ENCODE measurements around the gene INO80E. TPM values are rescaled to one million over a fixed set of nuclear protein-coding genes. Genes with fewer than 3 reads are reported as not detected.

Gene INO80E
- total RNA-seq, 1 donor from 2014 or later: 93.6 TPM

DNA sequence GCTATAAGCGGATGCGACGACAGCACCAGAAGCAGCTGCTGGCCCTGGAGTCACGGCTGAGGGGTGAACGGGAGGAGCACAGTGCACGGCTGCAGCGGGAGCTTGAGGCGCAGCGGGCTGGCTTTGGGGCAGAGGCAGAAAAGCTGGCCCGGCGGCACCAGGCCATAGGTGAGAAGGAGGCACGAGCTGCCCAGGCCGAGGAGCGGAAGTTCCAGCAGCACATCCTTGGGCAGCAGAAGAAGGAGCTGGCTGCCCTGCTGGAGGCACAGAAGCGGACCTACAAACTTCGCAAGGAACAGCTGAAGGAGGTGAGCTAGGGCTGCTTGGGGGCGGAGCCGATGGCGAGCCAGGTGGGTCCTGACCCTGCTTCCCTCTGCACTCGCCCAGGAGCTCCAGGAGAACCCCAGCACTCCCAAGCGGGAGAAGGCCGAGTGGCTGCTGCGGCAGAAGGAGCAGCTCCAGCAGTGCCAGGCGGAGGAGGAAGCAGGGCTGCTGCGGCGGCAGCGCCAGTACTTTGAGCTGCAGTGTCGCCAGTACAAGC lies 10.7 kb upstream of the INO80E start:
- TF ChIP-seq, protein P1, sequence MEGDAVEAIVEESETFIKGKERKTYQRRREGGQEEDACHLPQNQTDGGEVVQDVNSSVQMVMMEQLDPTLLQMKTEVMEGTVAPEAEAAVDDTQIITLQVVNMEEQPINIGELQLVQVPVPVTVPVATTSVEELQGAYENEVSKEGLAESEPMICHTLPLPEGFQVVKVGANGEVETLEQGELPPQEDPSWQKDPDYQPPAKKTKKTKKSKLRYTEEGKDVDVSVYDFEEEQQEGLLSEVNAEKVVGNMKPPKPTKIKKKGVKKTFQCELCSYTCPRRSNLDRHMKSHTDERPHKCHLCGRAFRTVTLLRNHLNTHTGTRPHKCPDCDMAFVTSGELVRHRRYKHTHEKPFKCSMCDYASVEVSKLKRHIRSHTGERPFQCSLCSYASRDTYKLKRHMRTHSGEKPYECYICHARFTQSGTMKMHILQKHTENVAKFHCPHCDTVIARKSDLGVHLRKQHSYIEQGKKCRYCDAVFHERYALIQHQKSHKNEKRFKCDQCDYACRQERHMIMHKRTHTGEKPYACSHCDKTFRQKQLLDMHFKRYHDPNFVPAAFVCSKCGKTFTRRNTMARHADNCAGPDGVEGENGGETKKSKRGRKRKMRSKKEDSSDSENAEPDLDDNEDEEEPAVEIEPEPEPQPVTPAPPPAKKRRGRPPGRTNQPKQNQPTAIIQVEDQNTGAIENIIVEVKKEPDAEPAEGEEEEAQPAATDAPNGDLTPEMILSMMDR (IDR thresholded peaks at IDR 0.05): no peak
- Mint-ChIP-seq H3K36me3 (ENCODE audit: low read depth) (peaks cover 88% of the 10 kb centered on the region), H3K9me3 (no peaks in the 10 kb centered on the region), H3K27ac (no peak overlapping the region), H3K27me3 (no peaks in the 10 kb centered on the region), H3K4me1 (no peaks in the 10 kb centered on the region), H3K4me3 (no peak overlapping the region)
- DNase-seq (no peak), ATAC-seq (ENCODE audit: low read depth) (no peak)
- ChIA-PET CTCF (no interaction called here), POLR2A (interaction anchor here (0.6 to 1.1 kb wide), 2 partner anchors 8 to 9 kb away, joined by 3 to 11 read pairs; no protein-coding TSS in a partner anchor)
- intact Hi-C loops (cut with micrococcal nuclease): no loop called here

DNA sequence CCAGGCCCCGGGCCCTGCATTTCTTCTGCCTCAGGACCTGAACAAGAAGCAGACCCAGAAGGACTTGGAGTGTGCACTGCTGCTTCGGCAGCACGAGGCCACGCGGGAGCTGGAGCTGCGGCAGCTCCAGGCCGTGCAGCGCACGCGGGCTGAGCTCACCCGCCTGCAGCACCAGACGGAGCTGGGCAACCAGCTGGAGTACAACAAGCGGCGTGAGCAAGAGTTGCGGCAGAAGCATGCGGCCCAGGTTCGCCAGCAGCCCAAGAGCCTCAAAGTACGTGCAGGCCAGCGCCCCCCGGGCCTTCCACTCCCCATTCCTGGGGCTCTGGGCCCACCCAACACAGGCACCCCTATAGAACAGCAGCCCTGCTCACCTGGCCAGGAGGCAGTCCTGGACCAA lies 9.8 kb upstream of the INO80E start:
- Mint-ChIP-seq H3K36me3 (ENCODE audit: low read depth) (peaks cover 85% of the 10 kb centered on the region), H3K27me3 (no peaks in the 10 kb centered on the region), H3K27ac (no peak overlapping the region), H3K4me3 (no peak overlapping the region), H3K4me1 (no peaks in the 10 kb centered on the region), H3K9me3 (no peaks in the 10 kb centered on the region)
- DNase-seq (no peak), ATAC-seq (ENCODE audit: low read depth) (no peak)
- TF ChIP-seq, protein P1 (IDR thresholded peaks at IDR 0.05): no peak
- intact Hi-C loops (cut with micrococcal nuclease): no loop called here
- CTCF ChIA-PET: no interaction called here
- POLR2A ChIA-PET: interaction anchor here (0.6 to 1.1 kb wide), 3 partner anchors 7 to 165 kb away, joined by 3 to 11 read pairs (median 4); no protein-coding TSS in a partner anchor

DNA sequence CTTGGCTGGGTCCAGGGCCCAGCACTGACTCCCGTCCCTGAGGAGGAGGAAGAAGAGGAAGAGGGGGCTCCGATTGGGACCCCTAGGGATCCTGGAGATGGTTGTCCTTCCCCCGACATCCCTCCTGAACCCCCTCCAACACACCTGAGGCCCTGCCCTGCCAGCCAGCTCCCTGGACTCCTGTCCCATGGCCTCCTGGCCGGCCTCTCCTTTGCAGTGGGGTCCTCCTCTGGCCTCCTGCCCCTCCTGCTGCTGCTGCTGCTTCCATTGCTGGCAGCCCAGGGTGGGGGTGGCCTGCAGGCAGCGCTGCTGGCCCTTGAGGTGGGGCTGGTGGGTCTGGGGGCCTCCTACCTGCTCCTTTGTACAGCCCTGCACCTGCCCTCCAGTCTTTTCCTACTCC lies 9.1 kb upstream of the INO80E start:
- CTCF ChIA-PET: no interaction called here
- ATAC-seq (ENCODE audit: low read depth) (no peak), DNase-seq (no peak)
- intact Hi-C loops (cut with micrococcal nuclease): no loop called here
- H3K27ac Mint-ChIP-seq: no peak overlapping the region
- no peaks in the 10 kb centered on the region for H3K9me3 Mint-ChIP-seq
- H3K36me3 Mint-ChIP-seq (ENCODE audit: low read depth): peaks cover 82% of the 10 kb centered on the region
- H3K4me1 Mint-ChIP-seq: no peaks in the 10 kb centered on the region
- TF ChIP-seq, protein P1 (IDR thresholded peaks at IDR 0.05): no peak
- no peak overlapping the region for H3K4me3 Mint-ChIP-seq
- no peaks in the 10 kb centered on the region for H3K27me3 Mint-ChIP-seq
- POLR2A ChIA-PET: interaction anchor here (0.5 to 1.7 kb wide), 2 partner anchors 13 to 231 kb away, joined by 4 to 12 read pairs; partner anchors contain the start of gene TAOK2

DNA sequence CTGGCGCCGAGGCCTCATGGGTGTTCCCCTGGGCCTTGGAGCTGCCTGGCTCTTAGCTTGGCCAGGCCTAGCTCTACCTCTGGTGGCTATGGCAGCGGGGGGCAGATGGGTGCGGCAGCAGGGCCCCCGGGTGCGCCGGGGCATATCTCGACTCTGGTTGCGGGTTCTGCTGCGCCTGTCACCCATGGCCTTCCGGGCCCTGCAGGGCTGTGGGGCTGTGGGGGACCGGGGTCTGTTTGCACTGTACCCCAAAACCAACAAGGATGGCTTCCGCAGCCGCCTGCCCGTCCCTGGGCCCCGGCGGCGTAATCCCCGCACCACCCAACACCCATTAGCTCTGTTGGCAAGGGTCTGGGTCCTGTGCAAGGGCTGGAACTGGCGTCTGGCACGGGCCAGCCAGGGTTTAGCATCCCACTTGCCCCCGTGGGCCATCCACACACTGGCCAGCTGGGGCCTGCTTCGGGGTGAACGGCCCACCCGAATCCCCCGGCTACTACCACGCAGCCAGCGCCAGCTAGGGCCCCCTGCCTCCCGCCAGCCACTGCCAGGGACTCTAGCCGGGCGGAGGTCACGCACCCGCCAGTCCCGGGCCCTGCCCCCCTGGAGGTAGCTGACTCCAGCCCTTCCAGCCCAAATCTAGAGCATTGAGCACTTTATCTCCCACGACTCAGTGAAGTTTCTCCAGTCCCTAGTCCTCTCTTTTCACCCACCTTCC lies 8.5 kb upstream of the INO80E start:
- CTCF ChIA-PET: no interaction called here
- Mint-ChIP-seq H3K4me3 (no peak overlapping the region), H3K27me3 (no peaks in the 10 kb centered on the region), H3K4me1 (no peaks in the 10 kb centered on the region), H3K9me3 (no peaks in the 10 kb centered on the region), H3K27ac (no peak overlapping the region), H3K36me3 (ENCODE audit: low read depth) (peaks cover 81% of the 10 kb centered on the region)
- TF ChIP-seq, protein P1 (IDR thresholded peaks at IDR 0.05): no peak
- POLR2A ChIA-PET: interaction anchor here (0.5 to 1.7 kb wide), 2 partner anchors 14 to 231 kb away, joined by 4 to 12 read pairs; partner anchors contain the start of gene TAOK2
- DNase-seq (no peak), ATAC-seq (ENCODE audit: low read depth) (no peak)
- intact Hi-C loops (cut with micrococcal nuclease): no loop called here

DNA sequence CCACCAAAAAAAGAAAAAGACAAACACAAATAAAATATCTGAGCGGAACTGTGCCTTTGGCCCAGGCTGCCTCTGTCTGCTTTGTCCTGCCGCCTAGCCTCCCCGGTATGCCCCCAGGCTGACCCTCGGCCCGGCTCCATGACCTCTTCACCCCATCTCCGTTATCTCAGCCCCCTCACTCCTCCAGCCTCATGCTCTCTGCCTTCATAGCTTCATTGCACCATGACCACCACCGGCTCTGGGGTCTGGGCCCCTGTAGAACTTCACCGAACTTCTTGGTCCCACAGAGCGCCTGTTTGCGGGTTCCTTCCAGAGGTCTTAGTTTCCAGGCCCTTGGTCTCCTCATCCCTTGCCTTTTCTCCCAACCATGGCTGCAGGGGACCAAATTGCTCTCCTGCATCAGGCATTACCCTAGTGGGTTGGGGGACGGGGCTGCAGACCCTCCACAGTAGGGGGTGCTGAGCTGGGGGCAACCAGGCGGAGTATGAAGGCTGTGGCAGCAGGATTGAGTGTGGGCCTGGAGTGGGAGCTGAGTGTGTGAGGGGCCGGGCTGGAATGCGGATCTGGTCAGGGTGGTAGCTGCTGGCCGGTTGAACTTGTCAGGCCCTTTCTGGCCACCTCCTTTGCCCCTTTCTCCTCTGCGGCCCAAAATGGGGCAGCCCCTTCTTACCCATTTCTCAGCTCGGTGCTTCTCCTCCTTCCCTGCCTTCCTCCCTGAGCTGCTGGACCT lies 7.5 kb upstream of the INO80E start:
- TF ChIP-seq, protein P1 (IDR thresholded peaks at IDR 0.05): no peak
- Mint-ChIP-seq H3K36me3 (ENCODE audit: low read depth) (peaks cover 79% of the 10 kb centered on the region), H3K27me3 (no peaks in the 10 kb centered on the region), H3K4me3 (no peak overlapping the region), H3K9me3 (no peaks in the 10 kb centered on the region), H3K4me1 (no peaks in the 10 kb centered on the region), H3K27ac (no peak overlapping the region)
- ChIA-PET CTCF (no interaction called here), POLR2A (interaction anchor here (1.7 kb wide), 1 partner anchor 15 kb away, joined by 4 read pairs; the partner anchor contains the start of gene TAOK2)
- ATAC-seq (ENCODE audit: low read depth) (no peak), DNase-seq (no peak)
- intact Hi-C loops (cut with micrococcal nuclease): no loop called here

Data from activated B cell treated with CpG ODN at 0.5 μM for 24 hours (primary cell).